ENCODE results near the gene CRTAP. TPM values are rescaled to one million over a fixed set of nuclear protein-coding genes. Genes with fewer than 3 reads are reported as not detected.
"Not testable (repeated sequence)": the region's sequence is repeated elsewhere in the genome, so short reads cannot be mapped to it uniquely, and the experiment has no call there.

CRTAP gene
- total RNA-seq, 2 experiments from 2014 or later = 40.9 to 42.6 TPM

- POLR2A ChIA-PET = no interaction called here
- H3K9me3 Mint-ChIP-seq = no peaks in the 10 kb centered on the region
- H3K27me3 Mint-ChIP-seq = peaks cover 6% of the 10 kb centered on the region
- H3K4me3 Mint-ChIP-seq = no peak overlapping the region
- CTCF ChIA-PET = interaction anchor here (2.3 kb wide), 1 partner anchor 223 kb away, joined by 7 read pairs; no protein-coding TSS in a partner anchor
- H3K27ac Mint-ChIP-seq = no peak overlapping the region
- no peaks in the 10 kb centered on the region for H3K36me3 Mint-ChIP-seq (ENCODE audit: low read depth)
- DNase-seq = no peak
- no peaks in the 10 kb centered on the region for H3K4me1 Mint-ChIP-seq
Measured at GRCh38 chr3:33149342-33149741, 35.5 kb downstream of the CRTAP start.

GRCh38 chr3:33152363-33153360 lies 38.8 kb downstream of the CRTAP start:
- Mint-ChIP-seq H3K4me3 (no peak overlapping the region), H3K27me3 (peaks cover 6% of the 10 kb centered on the region), H3K27ac (no peak overlapping the region), H3K9me3 (no peaks in the 10 kb centered on the region), H3K4me1 (no peaks in the 10 kb centered on the region), H3K36me3 (ENCODE audit: low read depth) (no peaks in the 10 kb centered on the region)
- no peak for DNase-seq
- POLR2A ChIA-PET = interaction anchor here (0.6 kb wide), 1 partner anchor 37 kb away, joined by 3 read pairs; no protein-coding TSS in a partner anchor
- CTCF ChIA-PET = interaction anchor here (0.9 kb wide), 1 partner anchor 21 kb away, joined by 3 read pairs; no protein-coding TSS in a partner anchor

GRCh38 chr3:33153782-33154181 lies 40.0 kb downstream of the CRTAP start:
- no peak overlapping the region for H3K27ac Mint-ChIP-seq
- POLR2A ChIA-PET = no interaction called here
- CTCF ChIA-PET = interaction anchor here (1.0 kb wide), 1 partner anchor 22 kb away, joined by 5 read pairs; no protein-coding TSS in a partner anchor
- no peak for DNase-seq
- H3K4me1 Mint-ChIP-seq = no peaks in the 10 kb centered on the region
- no peaks in the 10 kb centered on the region for H3K9me3 Mint-ChIP-seq
- H3K27me3 Mint-ChIP-seq = peaks cover 6% of the 10 kb centered on the region
- no peaks in the 10 kb centered on the region for H3K36me3 Mint-ChIP-seq (ENCODE audit: low read depth)
- H3K4me3 Mint-ChIP-seq = no peak overlapping the region

GRCh38 chr3:33155301-33155700 lies 41.5 kb downstream of the CRTAP start:
- peaks cover 14% of the 10 kb centered on the region for H3K27me3 Mint-ChIP-seq
- no peak for DNase-seq
- no peaks in the 10 kb centered on the region for H3K4me1 Mint-ChIP-seq
- ChIA-PET POLR2A (no interaction called here), CTCF (no interaction called here)
- no peaks in the 10 kb centered on the region for H3K36me3 Mint-ChIP-seq (ENCODE audit: low read depth)
- H3K27ac Mint-ChIP-seq = no peak overlapping the region
- H3K4me3 Mint-ChIP-seq = no peak overlapping the region
- no peaks in the 10 kb centered on the region for H3K9me3 Mint-ChIP-seq

- Mint-ChIP-seq H3K36me3 (ENCODE audit: low read depth) (no peaks in the 10 kb centered on the region), H3K4me1 (no peaks in the 10 kb centered on the region), H3K4me3 (no peak overlapping the region), H3K27ac (no peak overlapping the region), H3K27me3 (peaks cover 27% of the 10 kb centered on the region), H3K9me3 (no peaks in the 10 kb centered on the region)
- ChIA-PET POLR2A (no interaction called here), CTCF (no interaction called here)
- no peak for DNase-seq
Measured at GRCh38 chr3:33159234-33159633, 45.4 kb downstream of the CRTAP start.

- CTCF ChIA-PET = no interaction called here
- POLR2A ChIA-PET = no interaction called here
- no peaks in the 10 kb centered on the region for H3K36me3 Mint-ChIP-seq (ENCODE audit: low read depth)
- DNase-seq = no peak
- no peaks in the 10 kb centered on the region for H3K9me3 Mint-ChIP-seq
- no peak overlapping the region for H3K4me3 Mint-ChIP-seq
- H3K27me3 Mint-ChIP-seq = peaks cover 28% of the 10 kb centered on the region
- H3K4me1 Mint-ChIP-seq = no peaks in the 10 kb centered on the region
- no peak overlapping the region for H3K27ac Mint-ChIP-seq
Measured at GRCh38 chr3:33159981-33160380, 46.2 kb downstream of the CRTAP start.

- H3K27ac Mint-ChIP-seq; POLR2A ChIA-PET; H3K36me3 Mint-ChIP-seq (ENCODE audit: low read depth); H3K9me3 Mint-ChIP-seq; H3K4me1 Mint-ChIP-seq; DNase-seq; H3K4me3 Mint-ChIP-seq: not testable (repeated sequence)
- peaks cover 30% of the 10 kb centered on the region for H3K27me3 Mint-ChIP-seq
- CTCF ChIA-PET = interaction anchor here (1.2 kb wide), 1 partner anchor 18 kb away, joined by 3 read pairs; no protein-coding TSS in a partner anchor
Measured at GRCh38 chr3:33162621-33163020, 48.8 kb downstream of the CRTAP start.

GRCh38 chr3:33165372-33165771 lies 51.6 kb downstream of the CRTAP start:
- ChIA-PET POLR2A (no interaction called here), CTCF (no interaction called here)
- no peak overlapping the region for H3K4me3 Mint-ChIP-seq
- H3K27ac Mint-ChIP-seq = no peak overlapping the region
- H3K27me3 Mint-ChIP-seq = peaks cover 22% of the 10 kb centered on the region
- H3K9me3 Mint-ChIP-seq = no peaks in the 10 kb centered on the region
- no peaks in the 10 kb centered on the region for H3K4me1 Mint-ChIP-seq
- no peaks in the 10 kb centered on the region for H3K36me3 Mint-ChIP-seq (ENCODE audit: low read depth)
- no peak for DNase-seq

GRCh38 chr3:33166095-33166494 lies 52.3 kb downstream of the CRTAP start:
- ChIA-PET POLR2A (no interaction called here), CTCF (no interaction called here)
- no peaks in the 10 kb centered on the region for H3K4me1 Mint-ChIP-seq
- no peak overlapping the region for H3K27ac Mint-ChIP-seq
- DNase-seq = no peak
- H3K36me3 Mint-ChIP-seq (ENCODE audit: low read depth) = no peaks in the 10 kb centered on the region
- H3K27me3 Mint-ChIP-seq = peaks cover 16% of the 10 kb centered on the region
- no peaks in the 10 kb centered on the region for H3K9me3 Mint-ChIP-seq
- no peak overlapping the region for H3K4me3 Mint-ChIP-seq

GRCh38 chr3:33167284-33167683 lies 53.5 kb downstream of the CRTAP start:
- peaks cover 2% of the 10 kb centered on the region for H3K9me3 Mint-ChIP-seq
- H3K27ac Mint-ChIP-seq = no peak overlapping the region
- H3K4me3 Mint-ChIP-seq = no peak overlapping the region
- H3K36me3 Mint-ChIP-seq (ENCODE audit: low read depth) = no peaks in the 10 kb centered on the region
- peaks cover 11% of the 10 kb centered on the region for H3K4me1 Mint-ChIP-seq
- peaks cover 8% of the 10 kb centered on the region for H3K27me3 Mint-ChIP-seq
- no peak for DNase-seq
- CTCF ChIA-PET = interaction anchor here (1.1 to 1.5 kb wide), 2 partner anchors 37 to 620 kb away, joined by 4 to 5 read pairs; no protein-coding TSS in a partner anchor
- POLR2A ChIA-PET = no interaction called here

GRCh38 chr3:33167716-33168336 lies 54.0 kb downstream of the CRTAP start:
- Mint-ChIP-seq H3K27me3 (peaks cover 6% of the 10 kb centered on the region), H3K27ac (no peak overlapping the region), H3K4me1 (peaks cover 13% of the 10 kb centered on the region), H3K4me3 (no peak overlapping the region), H3K36me3 (ENCODE audit: low read depth) (no peaks in the 10 kb centered on the region), H3K9me3 (peaks cover 2% of the 10 kb centered on the region)
- ChIA-PET POLR2A (no interaction called here), CTCF (interaction anchor here (1.1 to 1.5 kb wide), 2 partner anchors 37 to 619 kb away, joined by 4 to 5 read pairs; no protein-coding TSS in a partner anchor)
- DNase-seq = no peak

GRCh38 chr3:33170531-33170930 lies 56.7 kb downstream of the CRTAP start:
- Mint-ChIP-seq H3K27ac (no peak overlapping the region), H3K4me1 (peaks cover 13% of the 10 kb centered on the region), H3K27me3 (peaks cover 2% of the 10 kb centered on the region), H3K4me3 (no peak overlapping the region), H3K9me3 (peaks cover 2% of the 10 kb centered on the region), H3K36me3 (ENCODE audit: low read depth) (no peaks in the 10 kb centered on the region)
- POLR2A ChIA-PET = no interaction called here
- CTCF ChIA-PET = interaction anchor here (1.9 kb wide), 1 partner anchor 39 kb away, joined by 5 read pairs; no protein-coding TSS in a partner anchor
- DNase-seq = no peak

GRCh38 chr3:33171580-33171979 lies 57.8 kb downstream of the CRTAP start:
- Mint-ChIP-seq H3K4me3 (no peak overlapping the region), H3K36me3 (ENCODE audit: low read depth) (no peaks in the 10 kb centered on the region), H3K4me1 (peaks cover 13% of the 10 kb centered on the region), H3K27me3 (peaks cover 8% of the 10 kb centered on the region), H3K27ac (peak overlapping the region; percentile 7), H3K9me3 (peaks cover 2% of the 10 kb centered on the region)
- POLR2A ChIA-PET = no interaction called here
- CTCF ChIA-PET = interaction anchor here (0.7 to 1.2 kb wide), 2 partner anchors 40 to 1621 kb away, joined by 3 read pairs; no protein-coding TSS in a partner anchor
- DNase-seq = no peak
